Psoas muscle (tissue), 8 donors: ENCODE data around the gene PSAP. TPM values are rescaled to one million over a fixed set of nuclear protein-coding genes. Genes with fewer than 3 reads are reported as not detected.

Source experiments
- ATAC-seq, 4 donors: fragments of 200-7000 bp; cut with Tn5 transposase; one replicate each; pipeline ENCODE4 v1.9.1; 2020; ENCODE audit warnings: moderate library complexity in 3 of 4, mild to moderate bottlenecking in 2 of 4
- DNase-seq, 2 donors: peaks; one replicate each; pipeline ENCODE4 v3.0.0-alpha.2; 2020
- H3K27ac ChIP-seq: fragments of 200-600 bp; one replicate; pipeline ENCODE4 v1.8.0; 2022
- H3K27me3 ChIP-seq, 3 donors: fragments of 200-600 bp in 1 of 3; one replicate each; pipeline versions ENCODE4 v1.6.1 to v1.8.0; 2013 to 2022; ENCODE audit warnings: low read length in 2 of 3, mild to moderate bottlenecking in 2 of 3, moderate library complexity in 1 of 3; ENCODE audit not compliant: insufficient read depth in 3 of 3
- H3K36me3 ChIP-seq, 2 donors: fragments of 200-600 bp in 1 of 2; one replicate each; pipeline versions ENCODE4 v1.6.1 to v1.8.0; 2013 to 2022; ENCODE audit warnings: low read depth in 1 of 2, mild to moderate bottlenecking in 1 of 2, moderate library complexity in 1 of 2; ENCODE audit not compliant: insufficient read depth in 1 of 2
- H3K4me1 ChIP-seq: fragments of 200-600 bp; one replicate; pipeline ENCODE4 v1.8.0; 2022
- H3K4me3 ChIP-seq: fragments of 200-600 bp; one replicate; pipeline ENCODE4 v1.8.0; 2022; ENCODE audit warnings: mild to moderate bottlenecking
- H3K9me3 ChIP-seq: fragments of 200-600 bp; one replicate; pipeline ENCODE4 v1.8.0; 2022
- WGBS, 3 donors: extraction: QIAGEN DNeasy Blood & Tissue Kit; methylation state at CpG; one replicate each; pipeline versions ENCODE4 v1.1.6 to v1.1.7; 2013; 5-methylcytosine and 5-hydroxymethylcytosine counted together
- intact Hi-C, 2 donors: fragments of 100-400 bp; cut with DNase I; formaldehyde crosslinking; loops; one replicate each; pipeline versions ENCODE4 v1.11.0 to v1.14.2; 2022
- polyA plus RNA-seq, 3 donors: library from polyadenylated mRNA; stranded (reverse); fragments of 200-250 nt; gene quantifications; one replicate each; pipeline ENCODE4 v1.2.3, GENCODE V29; 2013
- total RNA-seq, 4 donors: library from RNA; stranded (reverse); fragmentation: NEBNext Ultra II Directional in 2 of 4; extraction: Animal tissue kit (Norgen Biotek cat#: 25700) in 2 of 4; gene quantifications; one replicate each; pipeline versions ENCODE4 v1.2.1 to v1.2.4, GENCODE V29; 2021 to 2023
- TF ChIP-seq, protein P1 (sequence below): fragments of 200-600 bp; IDR thresholded peaks from one replicate; pipeline ENCODE4 v1.8.0; 2022; ENCODE audit warnings: antibody characterized with exemption
- donor health status: healthy with polysubstance abuse.
- donor health status: DM: no; HTN: no; CAD: no; lungs with moderate emphysema.
- donor health status: Bipolar disorder and iron deficiency.
- donor health status: healthy.
- donor health status: DM: yes; HTN: yes; CAD: no.
- donor health status: DM: no; HTN: no; CAD: no.
- donor health status: DM: no; HTN: no; CAD: no.
- donor health status: DM: yes; HTN: yes; CAD: no.

PSAP gene
- total and polyA plus RNA-seq, 7 donors: 634 to 1,725 (median 1,049) TPM

DNA sequence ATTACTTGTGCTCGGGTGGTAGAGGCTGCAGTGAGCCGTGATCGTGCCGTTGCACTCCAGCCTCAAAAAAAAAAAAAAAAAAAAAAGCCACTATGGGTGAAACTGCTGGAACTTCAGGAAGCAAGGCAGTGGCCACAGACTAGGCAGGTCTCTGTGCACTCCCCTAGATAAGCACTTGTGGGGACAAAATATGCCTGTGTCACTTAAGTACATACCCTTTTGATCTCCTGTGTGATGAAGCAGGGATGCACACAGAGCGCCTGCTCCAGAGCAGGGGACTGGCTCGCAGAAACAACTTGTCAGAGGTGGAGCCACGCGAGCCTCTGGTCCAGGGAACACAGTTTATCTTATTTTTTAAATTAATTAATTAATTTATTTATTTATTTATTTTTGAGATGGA is 42.9 kb upstream of the PSAP start:
- intact Hi-C loops: loop anchor here (5.0 kb wide), 2 partner anchors 57 to 512 kb away; no protein-coding TSS in a partner anchor
- peaks cover 5% of the 10 kb centered on the region for H3K4me1 ChIP-seq
- no peak for ATAC-seq
- no peak overlapping the region for H3K27ac ChIP-seq
- WGBS, 3 donors: 83 to 88% (median 85%) methylated on average over 8 of the region's 8 CpGs
- no peak for DNase-seq
- TF ChIP-seq, protein P1, sequence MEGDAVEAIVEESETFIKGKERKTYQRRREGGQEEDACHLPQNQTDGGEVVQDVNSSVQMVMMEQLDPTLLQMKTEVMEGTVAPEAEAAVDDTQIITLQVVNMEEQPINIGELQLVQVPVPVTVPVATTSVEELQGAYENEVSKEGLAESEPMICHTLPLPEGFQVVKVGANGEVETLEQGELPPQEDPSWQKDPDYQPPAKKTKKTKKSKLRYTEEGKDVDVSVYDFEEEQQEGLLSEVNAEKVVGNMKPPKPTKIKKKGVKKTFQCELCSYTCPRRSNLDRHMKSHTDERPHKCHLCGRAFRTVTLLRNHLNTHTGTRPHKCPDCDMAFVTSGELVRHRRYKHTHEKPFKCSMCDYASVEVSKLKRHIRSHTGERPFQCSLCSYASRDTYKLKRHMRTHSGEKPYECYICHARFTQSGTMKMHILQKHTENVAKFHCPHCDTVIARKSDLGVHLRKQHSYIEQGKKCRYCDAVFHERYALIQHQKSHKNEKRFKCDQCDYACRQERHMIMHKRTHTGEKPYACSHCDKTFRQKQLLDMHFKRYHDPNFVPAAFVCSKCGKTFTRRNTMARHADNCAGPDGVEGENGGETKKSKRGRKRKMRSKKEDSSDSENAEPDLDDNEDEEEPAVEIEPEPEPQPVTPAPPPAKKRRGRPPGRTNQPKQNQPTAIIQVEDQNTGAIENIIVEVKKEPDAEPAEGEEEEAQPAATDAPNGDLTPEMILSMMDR: no peak
- no peaks in the 10 kb centered on the region for H3K27me3 ChIP-seq
- no peaks in the 10 kb centered on the region for H3K9me3 ChIP-seq
- H3K4me3 ChIP-seq: no peak overlapping the region
- no peaks in the 10 kb centered on the region for H3K36me3 ChIP-seq

DNA sequence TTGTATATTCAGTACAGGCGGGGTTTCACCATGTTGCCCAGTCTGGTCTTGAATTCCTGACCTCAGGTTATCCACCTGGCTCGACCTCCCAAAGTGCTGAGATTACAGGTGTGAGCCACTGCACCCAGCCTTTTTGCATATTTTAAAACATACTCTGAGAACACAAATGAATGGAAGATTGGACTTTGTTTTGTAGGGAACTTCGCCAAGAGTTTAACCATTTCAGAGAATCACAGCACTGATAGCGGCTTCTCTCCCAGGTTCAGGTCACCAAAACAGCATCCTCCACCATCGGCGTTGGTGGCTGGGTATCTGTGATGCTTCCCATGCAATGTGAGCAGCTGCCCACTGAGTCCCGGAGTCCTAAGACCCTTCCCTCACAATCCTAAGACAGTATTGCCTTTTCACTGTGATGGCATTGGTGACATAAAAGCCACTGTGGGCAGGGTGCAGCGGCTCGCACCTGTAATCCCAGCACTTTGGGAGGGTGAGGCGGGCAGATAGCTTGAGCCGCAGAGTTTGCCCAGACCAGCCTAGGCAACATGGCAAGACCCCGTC is 42.3 kb upstream of the PSAP start:
- Histone ChIP-seq H3K27me3 (no peaks in the 10 kb centered on the region), H3K4me3 (no peak overlapping the region), H3K27ac (no peak overlapping the region), H3K4me1 (peaks cover 5% of the 10 kb centered on the region), H3K9me3 (no peaks in the 10 kb centered on the region), H3K36me3 (no peaks in the 10 kb centered on the region)
- DNase-seq (no peak), ATAC-seq (no peak)
- TF ChIP-seq, protein P1: no peak
- intact Hi-C loops: loop anchor here (5.0 kb wide), 2 partner anchors 56 to 511 kb away; no protein-coding TSS in a partner anchor
- 82 to 90% (median 88%) methylated on average over 11 to 12 of the region's 12 CpGs for WGBS, 3 donors

DNA sequence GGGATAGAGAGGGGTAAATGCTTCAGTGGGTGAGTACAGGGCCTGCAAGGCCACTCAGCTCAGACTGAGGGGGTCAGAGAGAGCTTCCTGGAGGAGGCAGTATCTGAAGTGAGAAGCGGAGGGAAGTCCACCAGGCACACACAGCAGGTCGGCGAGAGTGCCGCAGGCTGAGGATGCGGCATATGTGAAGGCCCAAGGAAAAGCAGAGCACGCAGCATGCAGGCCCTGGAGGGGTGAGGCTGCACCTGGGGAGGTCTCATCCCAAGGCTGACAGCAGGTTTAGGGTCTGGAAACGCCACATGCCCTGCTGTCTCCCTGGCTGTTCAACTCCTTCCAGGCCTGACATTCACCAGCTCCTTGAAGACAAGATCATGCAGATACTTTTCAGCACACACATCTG is 40.4 kb upstream of the PSAP start:
- ATAC-seq (no peak), DNase-seq (no peak)
- Histone ChIP-seq H3K4me1 (peaks cover 5% of the 10 kb centered on the region), H3K27ac (no peak overlapping the region), H3K9me3 (no peaks in the 10 kb centered on the region), H3K36me3 (no peaks in the 10 kb centered on the region), H3K27me3 (no peaks in the 10 kb centered on the region), H3K4me3 (no peak overlapping the region)
- TF ChIP-seq, protein P1: no peak
- 84 to 94% (median 94%) methylated on average over 7 of the region's 7 CpGs for WGBS, 3 donors
- intact Hi-C loops: loop anchor here (5.0 kb wide), 2 partner anchors 54 to 509 kb away; no protein-coding TSS in a partner anchor

DNA sequence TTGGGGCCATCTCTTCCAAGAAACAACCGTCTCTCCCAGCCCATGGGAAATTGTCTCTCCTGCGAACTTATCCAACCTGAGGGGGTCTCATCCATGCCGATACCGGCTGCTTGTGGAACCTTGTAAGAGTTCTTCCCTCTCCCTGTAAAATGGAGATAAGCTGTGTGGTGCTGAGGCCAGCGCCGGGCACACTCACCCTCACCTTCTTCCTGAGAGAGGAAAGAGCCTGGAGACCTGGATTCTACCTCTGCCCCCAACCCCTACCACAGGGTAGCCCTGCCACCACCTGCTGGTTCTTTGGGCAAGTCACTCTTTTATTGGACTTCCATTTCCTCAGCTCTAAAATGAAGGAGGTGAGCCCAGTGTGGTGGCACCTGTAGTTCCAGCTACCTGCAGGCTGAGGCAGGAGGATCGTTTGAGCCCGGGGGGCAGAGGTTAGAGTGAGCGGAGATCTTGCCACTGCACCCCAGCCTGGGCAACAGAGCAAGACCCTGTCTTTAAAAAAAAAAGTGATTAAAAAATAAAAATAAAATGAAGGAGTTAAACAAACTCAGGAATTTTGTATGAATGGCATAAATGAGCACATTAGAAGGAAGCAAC is 38.4 kb upstream of the PSAP start:
- DNase-seq: no peak
- H3K36me3 ChIP-seq: no peaks in the 10 kb centered on the region
- TF ChIP-seq, protein P1: no peak
- ATAC-seq: peak; percentile 14 to 32 (median 26)
- peak overlapping the region; percentile 86 for H3K27ac ChIP-seq
- intact Hi-C loops: no loop called here
- H3K27me3 ChIP-seq: no peaks in the 10 kb centered on the region
- peaks cover 5% of the 10 kb centered on the region for H3K4me1 ChIP-seq
- 40 to 56% (median 41%) methylated on average over 9 of the region's 9 CpGs for WGBS, 3 donors
- peak overlapping the region; percentile 72 for H3K4me3 ChIP-seq
- no peaks in the 10 kb centered on the region for H3K9me3 ChIP-seq
